Myocyte (in vitro differentiated cells): ENCODE results near the gene EEF1A2. TPM values are rescaled to one million over a fixed set of nuclear protein-coding genes. Genes with fewer than 3 reads are reported as not detected.
A peak's percentile ranks its signal among the peaks of the same experiment; 100 is the strongest.

Source experiments
- DNase-seq: peaks from one replicate; pipeline ENCODE4 v3.0.0-alpha.2; 2012; ENCODE audit warnings: low read depth
- total RNA-seq: library from RNA; depleted of rRNA; stranded (reverse); fragments of >200 nt; gene quantifications from 2 replicates; pipeline ENCODE4 v1.2.3, GENCODE V29; 2014

Gene EEF1A2
- total RNA-seq, 1 donor from 2014 or later = 456 TPM

DNA sequence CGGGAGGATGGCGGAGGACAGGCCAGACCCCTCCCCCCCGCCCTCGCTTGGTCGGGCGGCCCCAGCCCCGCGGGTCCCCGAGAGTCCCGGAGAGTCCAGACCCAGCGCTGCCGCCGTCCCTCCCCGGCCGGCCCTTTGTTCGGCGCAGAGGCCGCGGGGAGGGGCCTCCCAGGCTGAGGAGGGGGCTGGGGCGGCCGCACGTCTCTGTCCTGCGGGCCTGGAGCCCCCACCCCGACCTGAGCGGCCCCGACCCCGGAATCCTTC lies 27.2 kb downstream of the EEF1A2 start:
- no peak for DNase-seq

DNA sequence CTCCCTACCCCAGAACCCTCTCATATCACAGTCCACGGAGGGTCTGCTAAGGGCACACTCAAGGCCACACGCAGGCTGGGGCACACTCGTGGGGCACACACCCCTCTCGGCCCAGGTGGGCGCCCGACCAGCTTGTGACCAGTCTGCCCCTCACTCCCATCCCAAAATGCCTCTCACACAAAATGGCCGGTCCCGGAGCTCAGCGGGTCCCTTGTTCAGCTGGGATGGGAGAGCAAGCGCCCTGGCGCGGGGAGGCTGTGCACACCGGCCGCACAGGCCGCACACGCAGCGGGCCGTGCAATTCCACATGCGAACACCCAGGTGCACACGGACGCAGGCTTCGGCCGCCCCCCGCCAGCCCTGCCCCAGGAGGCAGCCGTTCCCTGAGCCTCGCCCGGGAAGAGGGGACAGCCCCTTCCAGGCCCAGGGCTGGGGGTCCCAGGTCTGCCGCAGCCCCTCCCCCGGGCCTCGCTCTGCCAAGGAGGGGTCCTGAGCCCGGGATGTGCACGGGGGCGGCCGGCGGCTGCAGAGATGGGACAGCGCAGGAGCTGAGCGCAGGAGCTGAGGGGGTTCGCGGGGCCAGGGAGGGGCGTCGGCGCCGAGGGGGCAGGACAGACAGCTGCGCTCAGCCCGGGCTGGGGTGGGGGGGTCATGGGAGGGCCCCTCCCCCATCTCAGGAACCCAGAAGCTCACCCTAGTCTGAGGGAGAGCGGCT lies 27.7 kb downstream of the EEF1A2 start:
- DNase-seq = no peak

DNA sequence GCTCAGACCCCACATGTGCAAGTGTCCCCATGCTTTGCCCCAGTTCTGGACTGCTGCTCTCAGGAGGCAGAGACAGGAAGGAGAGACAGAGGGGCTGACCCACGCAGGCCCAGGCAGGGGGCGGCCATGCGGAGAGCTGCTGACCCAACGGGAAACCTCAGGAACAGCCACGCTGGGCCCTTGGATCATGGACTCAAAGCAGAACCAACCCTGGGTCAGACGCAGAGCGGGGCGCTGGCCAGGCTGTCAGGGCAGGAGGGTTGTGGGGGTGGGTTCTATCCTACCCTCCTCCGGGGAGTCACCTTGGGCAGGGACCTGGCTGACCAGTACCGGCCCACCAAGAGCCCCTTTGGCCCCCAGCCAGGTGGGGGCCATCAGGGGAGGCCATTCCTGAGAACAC lies 28.5 kb downstream of the EEF1A2 start:
- no peak for DNase-seq

DNA sequence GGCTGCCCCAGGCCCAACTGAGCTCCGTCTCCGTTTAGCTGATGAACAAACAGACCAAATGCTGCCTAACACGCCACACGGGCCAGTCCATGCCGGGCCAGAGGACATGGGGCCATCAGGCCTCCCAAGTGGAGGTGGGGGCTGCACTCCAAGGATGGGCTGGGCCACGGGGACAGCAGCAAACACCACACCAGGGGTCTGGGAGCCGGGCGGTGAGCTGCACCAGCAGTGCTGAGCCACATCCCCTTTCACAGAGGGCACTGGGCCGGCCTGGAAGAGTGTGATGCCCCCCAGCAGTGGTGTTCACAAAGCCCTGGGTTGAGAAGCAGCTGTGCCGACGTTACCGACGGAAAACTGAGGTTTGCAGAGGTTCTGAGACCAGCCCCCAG lies 29.2 kb downstream of the EEF1A2 start:
- no peak for DNase-seq

DNA sequence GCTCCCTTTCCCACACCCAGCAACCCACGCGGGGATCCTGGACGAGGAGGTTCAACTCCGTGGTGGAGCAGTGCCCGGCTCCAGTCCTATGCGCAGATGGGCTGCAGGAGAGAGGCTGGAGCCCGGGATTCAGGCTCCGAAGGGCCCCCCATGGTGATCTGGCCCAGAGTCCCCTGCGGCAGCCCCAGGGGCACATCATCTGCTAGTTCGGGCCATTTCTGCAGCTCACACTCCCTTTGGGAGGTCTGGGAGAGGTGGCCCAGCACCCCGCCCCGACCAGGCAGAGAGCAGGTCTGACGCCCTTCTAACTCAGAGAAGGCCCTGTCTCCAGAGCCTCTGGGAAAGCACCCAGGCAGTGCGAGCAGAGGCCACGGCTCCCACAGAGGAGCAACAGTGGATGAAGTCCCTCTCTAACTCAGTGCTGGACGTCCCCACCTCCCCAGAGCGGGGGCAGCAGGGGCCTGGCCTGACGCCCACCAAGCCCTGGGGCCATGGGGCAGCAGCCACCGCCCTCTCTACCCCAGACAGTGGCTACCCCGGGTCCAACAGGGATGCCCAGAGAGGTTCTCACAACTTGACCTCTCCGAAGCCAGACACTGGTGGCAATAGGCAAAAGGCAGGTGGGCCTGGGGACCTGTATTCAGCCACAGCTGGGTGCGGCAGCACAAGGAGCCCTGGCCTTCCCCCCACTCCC lies 29.7 kb downstream of the EEF1A2 start:
- DNase-seq = no peak

DNA sequence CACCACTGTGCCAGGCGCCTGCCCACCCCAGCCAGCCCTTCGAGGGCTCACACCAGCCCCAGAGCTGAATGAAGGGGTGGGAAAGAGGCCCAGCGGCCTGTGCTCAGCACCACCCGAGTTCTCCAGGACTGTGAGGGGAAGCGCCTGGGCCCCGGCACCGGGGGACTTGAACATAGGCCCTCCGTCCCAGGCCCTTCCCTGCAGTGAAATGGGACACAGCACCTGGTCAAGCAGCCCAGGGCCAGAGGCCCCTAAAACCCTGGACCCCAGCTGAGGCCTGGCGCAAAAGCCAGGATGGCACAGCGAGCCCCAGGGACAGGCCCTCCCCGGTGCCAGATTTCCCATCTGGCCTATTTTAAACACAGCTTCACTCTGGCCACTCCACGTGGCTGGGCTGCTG lies 30.5 kb downstream of the EEF1A2 start:
- DNase-seq = no peak

DNA sequence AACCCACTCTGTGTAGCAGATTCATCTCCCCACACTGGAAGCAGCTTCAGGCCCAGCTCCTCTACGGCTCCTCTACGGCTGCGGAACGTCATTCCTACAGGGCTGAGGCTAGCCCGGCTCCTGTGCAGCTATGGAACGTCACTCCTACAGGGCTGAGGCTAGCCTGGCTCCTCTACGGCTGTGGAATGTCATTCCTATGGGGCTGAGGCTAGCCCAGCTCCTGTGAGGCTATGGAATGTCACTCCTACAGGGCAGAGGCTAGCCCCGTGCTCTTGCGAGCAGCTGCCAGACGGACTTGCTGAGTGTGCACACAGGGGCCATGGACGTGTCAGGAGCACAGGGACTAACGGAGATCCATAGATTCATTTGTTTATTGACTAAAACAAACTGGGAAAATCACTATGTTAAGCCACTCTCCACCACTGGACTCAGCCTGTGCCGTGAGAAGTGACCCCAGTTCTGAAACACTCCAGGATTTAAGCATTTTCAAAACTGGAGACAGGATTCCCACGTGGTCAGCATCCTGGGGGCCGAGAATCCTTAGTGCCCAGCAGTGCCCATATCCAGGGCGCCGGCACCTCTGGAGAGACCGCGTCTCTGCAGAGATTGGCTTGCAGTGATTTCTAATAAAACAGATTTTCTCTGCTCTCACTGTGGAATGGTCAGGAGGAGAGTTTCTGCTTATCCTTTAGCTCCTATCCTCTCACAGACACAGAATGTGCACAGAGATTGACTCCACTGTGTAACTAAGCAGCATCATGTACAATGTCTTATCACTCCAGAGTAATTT lies 31.4 kb downstream of the EEF1A2 start:
- DNase-seq = no peak

DNA sequence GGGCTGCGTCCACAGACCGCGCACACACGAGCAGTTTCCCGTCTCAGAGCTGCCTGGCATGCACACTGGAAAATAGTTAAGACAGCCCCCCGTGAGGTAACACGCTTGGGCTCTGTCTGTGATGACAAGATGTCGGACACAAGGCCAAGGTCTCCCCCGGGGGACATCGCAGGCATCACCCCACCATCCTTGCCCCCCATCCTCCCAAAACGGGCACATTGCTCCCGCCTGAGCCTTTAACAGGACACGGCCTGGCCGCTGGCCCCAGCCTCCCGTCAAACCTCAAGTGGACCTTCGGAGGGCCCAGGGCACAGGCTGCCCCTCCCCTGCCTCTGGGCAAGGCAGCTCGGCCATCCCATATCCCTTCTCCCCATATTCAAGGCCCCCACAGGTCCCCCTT lies 32.0 kb downstream of the EEF1A2 start:
- no peak for DNase-seq

DNA sequence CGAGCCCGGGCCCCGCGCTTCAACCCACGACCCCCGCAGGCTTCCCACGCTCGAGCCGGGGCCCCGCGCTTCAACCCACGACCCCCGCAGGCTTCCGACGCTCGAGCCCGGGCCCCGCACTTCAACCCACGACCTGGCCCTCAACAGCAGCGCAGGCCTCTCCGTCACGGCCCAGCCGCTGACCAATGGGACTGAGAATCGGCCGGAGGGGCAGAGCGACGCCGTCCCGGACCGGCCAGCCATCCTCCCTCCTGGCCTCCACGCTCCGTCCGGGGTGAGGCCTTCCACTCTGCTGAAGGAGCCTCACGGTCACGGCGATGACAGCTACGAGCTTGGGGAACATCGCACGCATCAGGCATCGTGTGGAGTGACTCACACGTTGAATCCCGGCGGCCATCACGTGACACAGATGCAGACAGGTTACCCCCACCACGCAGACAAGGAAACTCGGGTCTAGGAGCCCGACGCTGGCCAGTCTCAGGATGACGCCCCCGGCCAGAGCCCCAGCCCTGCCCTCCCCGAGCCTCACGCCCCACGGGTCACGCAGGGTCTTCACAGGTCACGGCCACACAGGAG lies 32.5 kb downstream of the EEF1A2 start:
- DNase-seq = no peak

DNA sequence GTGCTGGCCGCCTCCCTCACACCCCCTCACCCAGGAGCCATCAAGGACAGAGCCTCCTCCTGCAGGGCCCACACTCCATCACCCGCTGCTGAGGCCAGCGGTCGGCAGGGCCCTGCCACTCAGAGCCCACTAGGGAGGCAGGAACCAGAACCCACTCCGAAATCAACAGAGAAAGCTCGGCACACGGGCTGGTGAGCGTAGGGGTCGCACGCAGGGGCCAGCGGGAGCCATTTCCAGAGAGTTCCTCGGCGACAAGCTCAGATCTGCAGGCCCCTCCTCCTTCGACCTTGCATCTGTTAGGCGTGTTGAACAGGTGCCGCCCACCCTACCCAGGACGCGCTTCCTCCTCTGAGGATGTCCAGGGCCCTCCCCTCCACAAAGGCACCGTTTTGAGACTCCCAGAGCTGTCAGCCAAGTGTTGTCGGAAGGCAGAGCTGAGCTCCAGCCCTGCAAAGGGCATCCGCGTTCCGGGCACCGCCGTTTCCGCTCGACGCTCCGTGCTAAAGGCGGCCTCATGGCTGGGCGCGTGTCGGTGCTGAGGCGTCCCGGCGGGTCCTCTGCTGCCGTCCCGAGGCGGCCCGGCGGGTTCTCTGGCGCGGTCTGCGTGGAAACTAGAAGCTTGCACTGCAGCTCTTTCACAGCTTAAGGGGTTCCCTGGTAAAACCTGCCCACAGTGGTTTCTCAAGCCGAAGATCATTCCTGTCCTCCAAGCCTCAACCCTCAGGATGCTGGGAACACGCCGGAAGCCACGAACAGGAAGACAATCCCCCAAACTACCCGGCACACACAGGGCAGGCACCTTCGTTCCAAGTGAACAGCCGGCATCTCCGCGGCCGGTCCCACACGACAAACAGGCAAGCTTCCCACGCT lies 33.3 kb downstream of the EEF1A2 start:
- DNase-seq = no peak

DNA sequence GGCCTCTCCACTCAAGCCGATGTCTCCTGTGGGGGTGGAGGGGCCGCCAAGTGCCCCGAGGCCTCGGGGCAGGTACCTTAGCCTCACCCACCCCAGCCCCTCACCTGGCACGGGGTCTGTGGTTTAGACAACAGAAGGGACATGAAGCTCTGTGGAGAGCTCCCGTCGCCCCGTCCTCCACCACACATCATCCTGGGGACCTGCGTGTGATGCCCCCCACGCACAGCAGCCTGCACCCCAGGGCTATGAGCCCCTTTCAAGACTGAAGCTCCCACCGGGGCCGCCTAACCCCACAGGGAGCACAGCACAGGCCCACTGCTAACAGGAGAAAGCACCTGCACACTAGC lies 34.6 kb downstream of the EEF1A2 start:
- DNase-seq = no peak

DNA sequence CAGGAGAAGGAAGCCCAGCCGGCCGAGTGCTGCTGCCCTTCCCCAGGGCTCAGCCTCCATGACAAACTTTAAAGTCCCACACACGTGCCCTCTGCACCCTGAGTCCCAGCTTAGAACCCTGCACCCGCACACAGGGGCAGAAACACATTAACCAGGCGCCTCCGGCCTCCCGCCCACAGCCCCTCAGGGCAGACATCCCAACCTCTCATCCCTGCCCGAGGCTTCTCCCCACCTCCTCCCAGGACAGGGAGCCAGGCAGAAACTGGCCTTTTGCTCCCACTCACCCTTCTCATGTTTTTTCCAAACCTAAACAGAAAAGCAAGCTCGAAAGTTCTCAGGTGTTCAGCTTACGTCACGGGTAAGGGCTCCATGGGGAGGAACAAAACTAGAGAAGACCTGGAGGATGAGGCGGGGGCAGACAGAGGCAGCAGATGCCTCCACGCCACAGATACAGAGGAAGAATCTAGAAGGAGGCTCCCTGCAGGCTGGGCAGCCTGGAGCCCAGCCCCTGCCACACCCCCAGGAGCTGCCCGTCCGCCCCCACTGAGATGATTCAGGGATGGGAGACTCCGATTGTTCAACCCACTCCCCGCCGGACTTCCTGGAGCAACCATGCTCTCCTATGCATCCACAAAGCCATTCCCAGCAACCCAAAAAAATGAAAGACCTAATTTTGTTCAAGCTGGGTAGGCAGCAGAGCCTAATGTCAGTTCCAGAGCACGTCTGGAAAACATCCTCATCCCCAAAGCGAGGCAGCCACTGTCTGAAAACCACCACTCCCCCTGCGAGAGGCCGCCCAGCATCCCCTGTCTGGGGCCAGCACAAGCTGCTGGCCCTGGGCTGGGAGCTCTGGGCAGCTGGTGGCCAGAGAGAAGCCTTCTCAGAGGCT lies 35.2 kb downstream of the EEF1A2 start:
- DNase-seq = no peak

DNA sequence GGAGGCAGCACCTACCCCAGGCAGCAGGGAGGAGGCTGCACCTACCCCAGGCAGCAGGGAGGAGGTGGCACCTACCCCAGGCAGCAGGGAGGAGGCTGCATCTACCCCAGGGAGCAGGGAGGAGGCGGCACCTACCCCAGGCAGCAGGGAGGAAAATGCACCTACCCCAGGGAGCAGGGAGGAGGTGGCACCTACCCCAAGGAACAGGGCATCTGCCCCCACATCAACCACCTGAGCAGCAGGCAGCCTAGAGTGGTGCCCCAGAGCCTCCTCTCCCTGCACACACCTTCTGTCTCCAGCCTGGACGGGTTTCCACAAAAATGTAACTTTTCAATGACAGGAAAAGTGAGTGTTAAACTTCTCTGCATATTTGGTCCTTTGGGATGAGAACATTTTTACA lies 36.6 kb downstream of the EEF1A2 start:
- DNase-seq = no peak

DNA sequence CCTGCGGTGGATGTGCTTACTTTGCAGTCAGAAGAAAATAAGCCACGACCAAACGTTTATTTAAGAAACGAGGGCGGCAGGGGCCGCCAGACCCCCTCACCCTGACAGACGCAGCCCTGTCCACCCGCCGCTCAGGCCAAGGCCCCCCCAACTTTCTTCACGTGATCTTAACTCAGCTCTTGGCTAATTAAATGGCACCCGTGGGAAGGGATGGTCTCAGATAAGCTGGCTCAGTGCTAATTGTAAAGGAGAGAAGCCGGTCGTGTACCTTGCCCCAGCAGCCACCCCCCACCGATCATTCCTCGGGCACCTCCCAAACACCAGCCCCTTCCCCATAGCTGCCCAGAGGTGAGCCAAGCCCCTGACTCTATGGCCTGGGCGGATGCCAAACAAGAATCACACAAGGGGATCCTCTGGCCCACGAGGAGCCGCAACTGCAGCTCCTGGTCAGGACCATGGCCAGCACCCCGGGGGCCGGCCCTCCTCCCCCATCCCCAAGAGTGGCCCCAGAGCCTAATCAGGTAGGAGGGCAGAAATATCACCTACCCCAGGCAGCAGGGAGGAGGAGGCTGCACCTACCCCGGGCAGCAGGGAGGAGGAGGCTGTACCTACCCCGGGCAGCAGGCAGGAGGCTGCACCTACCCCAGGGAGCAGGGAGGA lies 37.6 kb downstream of the EEF1A2 start:
- peak; percentile 29 for DNase-seq

DNA sequence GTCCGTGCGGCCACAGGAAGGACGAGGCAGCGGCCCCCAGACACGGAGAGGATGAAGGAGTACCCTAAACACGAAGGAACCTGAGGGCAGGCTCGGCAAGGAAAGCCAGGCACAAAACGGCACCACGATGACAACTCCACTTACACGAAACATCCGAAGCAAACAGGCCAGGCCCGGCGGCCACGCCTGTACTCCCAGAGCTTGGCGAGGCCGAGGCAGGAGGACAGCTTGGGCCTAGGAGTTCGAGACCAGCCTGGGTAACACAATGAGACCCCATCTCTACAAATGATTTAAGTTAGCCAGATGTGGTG lies 39.9 kb downstream of the EEF1A2 start:
- DNase-seq = no peak

DNA sequence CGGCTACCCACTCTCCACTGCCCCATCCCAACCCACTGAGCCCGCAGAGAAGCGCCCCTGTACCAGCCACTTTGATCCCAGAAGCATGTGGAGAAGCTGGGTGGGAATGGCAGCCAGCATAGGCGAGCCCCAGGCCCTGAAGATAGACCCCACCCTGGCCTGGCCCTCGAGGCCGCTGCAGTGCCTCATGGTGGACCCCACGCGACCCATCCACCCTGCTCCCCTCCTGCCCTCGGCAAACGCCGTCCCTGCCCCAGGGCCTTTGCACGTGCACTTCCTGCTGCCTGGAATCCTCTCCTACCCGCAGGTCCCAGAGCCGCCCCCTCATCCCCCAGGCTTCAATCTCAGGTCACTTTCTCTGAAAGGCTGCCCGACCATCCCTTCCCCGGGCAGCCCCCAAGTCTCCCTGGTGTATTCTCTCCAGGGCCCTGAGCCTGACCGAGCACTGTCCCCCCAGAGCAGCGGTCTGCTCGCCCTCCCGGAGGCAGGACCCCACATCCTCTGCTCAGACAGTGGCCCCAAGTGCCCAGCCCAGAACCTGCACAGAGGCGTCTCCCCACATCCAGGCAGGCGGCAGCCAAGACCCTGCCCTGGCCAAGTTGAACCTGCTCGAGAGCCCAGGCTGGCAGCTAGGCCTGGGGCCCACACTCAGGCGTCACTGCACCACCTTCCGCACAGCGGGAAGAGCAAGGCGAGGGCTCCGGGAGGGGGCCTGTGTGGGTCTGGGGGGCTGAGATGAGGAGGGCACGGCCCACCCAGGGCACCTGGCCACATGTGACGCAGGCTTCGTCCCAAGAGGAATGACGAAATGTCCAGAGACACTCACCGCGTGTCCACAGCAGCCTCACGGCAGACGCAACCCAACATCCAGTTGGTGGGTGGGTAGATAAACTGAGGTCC lies 40.5 kb downstream of the EEF1A2 start:
- DNase-seq = no peak

DNA sequence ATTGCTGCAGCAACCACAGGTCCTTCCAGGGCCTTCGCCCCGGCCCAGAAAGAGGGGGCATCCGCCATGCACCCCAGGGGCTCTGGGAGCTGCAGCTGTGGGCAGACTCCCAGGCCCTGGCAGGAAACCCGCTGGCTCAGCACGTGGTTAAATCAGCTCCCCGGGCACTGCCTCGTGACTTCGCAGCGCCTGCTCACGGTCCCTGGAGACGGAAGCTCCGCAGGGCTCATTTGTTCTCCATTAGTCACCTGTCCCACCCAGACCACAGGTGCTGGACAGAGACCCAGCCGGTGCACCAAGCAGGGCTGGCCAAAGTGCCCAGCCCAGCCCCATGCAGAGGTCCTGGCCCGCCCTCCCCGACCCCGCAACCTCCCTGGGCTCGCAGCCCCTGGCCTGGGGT lies 41.1 kb downstream of the EEF1A2 start:
- DNase-seq = peak; percentile 81

DNA sequence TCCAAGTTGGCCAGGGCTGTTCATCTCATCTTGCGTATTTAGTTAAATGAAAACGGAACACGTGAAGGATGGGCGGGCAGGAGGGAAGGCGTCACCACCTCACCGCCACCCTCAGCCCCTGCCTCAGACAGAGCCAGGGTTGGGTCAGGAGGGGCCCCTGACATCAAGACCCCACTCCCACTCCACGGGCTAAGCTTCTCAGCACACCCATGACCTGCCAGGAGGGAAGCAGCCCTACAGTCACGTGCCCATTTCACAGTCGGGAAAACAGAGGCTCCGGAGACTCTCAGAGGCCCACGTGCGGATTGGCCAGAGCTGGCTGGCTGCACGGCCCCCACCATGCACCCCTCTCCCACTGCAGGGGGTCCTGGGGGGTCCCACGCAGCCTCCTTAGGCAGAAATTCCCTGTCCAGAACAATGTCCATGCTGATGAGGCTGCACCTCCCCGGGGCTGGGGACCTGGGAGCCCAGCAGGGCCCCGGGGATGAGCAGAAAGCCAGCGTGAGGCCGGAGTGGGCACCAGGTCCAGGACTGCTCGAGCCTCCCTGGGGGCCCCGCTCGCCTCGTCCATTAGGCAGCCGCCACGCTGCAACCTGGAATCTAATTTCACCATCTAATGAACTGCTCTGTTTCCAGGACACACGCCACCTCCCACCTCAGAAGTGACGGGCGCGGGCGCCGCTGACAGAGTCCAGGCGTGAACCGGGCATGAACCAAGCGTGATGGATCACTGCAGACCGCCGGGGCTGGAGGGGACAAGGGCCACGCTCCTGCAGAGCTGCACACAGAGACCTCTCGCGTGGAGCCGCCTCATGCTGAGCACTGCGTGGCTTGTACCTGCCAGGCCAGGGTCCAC lies 42.2 kb downstream of the EEF1A2 start:
- no peak for DNase-seq
